Fibroblast of villous mesenchyme (primary cell): ENCODE data around the gene EVI5L. TPM values are rescaled to one million over a fixed set of nuclear protein-coding genes. Genes with fewer than 3 reads are reported as not detected.

Source experiments
- DNase-seq: peaks from one replicate; pipeline ENCODE4 v3.0.0-alpha.2; 2010; ENCODE audit warnings: low read depth
- H3K4me3 ChIP-seq: 2 replicates; pipeline ENCODE4 v1.5.1; 2011; ENCODE audit warnings: low read depth, mild to moderate bottlenecking, low read length
- CTCF ChIP-seq: IDR thresholded peaks from 2 replicates; pipeline ENCODE4 v1.5.1; 2012; ENCODE audit warnings: low read depth, mild to moderate bottlenecking, low read length; ENCODE audit not compliant: insufficient read depth
- total RNA-seq: library from RNA; depleted of rRNA; stranded (reverse); fragments of >200 nt; gene quantifications from 2 replicates; pipeline ENCODE4 v1.2.3, GENCODE V29; 2012

The EVI5L gene
- total RNA-seq: 24.8 and 25.5 TPM in 2 replicates

- peak within 1 kb of the TSS; percentile 77 for H3K4me3 ChIP-seq
- no peak for TF ChIP-seq CTCF
- DNase-seq: peak; percentile 100
These were observed at the start of gene EVI5L for GRCh38 chr19:7829561-7830271. Gene EVI5L, plus strand, starts transcription at chr19:7830218. Its CDS starts 16,325 bp downstream, at chr19:7846543.

- H3K4me3 ChIP-seq: no peak overlapping the region
- no peak for TF ChIP-seq CTCF
- no peak for DNase-seq
These were observed 48.9 kb upstream of the EVI5L start for GRCh38 chr19:7781157-7781556.

GRCh38 chr19:7783991-7784423, 46.0 kb upstream of the EVI5L start:
- TF ChIP-seq CTCF: no peak
- peak; percentile 87 for DNase-seq
- no peak overlapping the region for H3K4me3 ChIP-seq

- no peak overlapping the region for H3K4me3 ChIP-seq
- no peak for TF ChIP-seq CTCF
- DNase-seq: no peak
These were observed 45.2 kb upstream of the EVI5L start for GRCh38 chr19:7784856-7785255.

GRCh38 chr19:7787141-7787540, 42.9 kb upstream of the EVI5L start:
- DNase-seq: no peak
- no peak overlapping the region for H3K4me3 ChIP-seq
- TF ChIP-seq CTCF: no peak

GRCh38 chr19:7787602-7788177, 42.3 kb upstream of the EVI5L start:
- no peak overlapping the region for H3K4me3 ChIP-seq
- no peak for TF ChIP-seq CTCF
- no peak for DNase-seq
